GM19328 (cell line): ENCODE results near the gene FAM117B.
A peak's percentile ranks its signal among the peaks of the same experiment; 100 is the strongest.

ENCODE experiments used
- ATAC-seq: cut with Tn5 transposase; IDR thresholded peaks from one replicate; pipeline ENCODE4 v1.9.1; 2021; ENCODE audit warnings: mild to moderate bottlenecking, moderate library complexity; ENCODE audit not compliant: unreplicated experiment

The FAM117B gene

GRCh38 chr2:202634556-202635427 is at the start of gene FAM117B:
FAM117B (plus strand) TSS chr2:202634969; CDS start chr2:202635188, 219 bp downstream.
- peak; percentile 89 for ATAC-seq

- ATAC-seq, result no peak
Measured at GRCh38 chr2:202588647-202589581, 45.9 kb upstream of the FAM117B start.

GRCh38 chr2:202589582-202589949 is 45.2 kb upstream of the FAM117B start:
- no peak for ATAC-seq

GRCh38 chr2:202592566-202592965 is 42.2 kb upstream of the FAM117B start:
- ATAC-seq, result no peak

GRCh38 chr2:202599105-202599504 is 35.7 kb upstream of the FAM117B start:
- no peak for ATAC-seq

- ATAC-seq, result no peak
Measured at GRCh38 chr2:202599911-202600310, 34.9 kb upstream of the FAM117B start.

- no peak for ATAC-seq
Measured at GRCh38 chr2:202604699-202605098, 30.1 kb upstream of the FAM117B start.

GRCh38 chr2:202605174-202605573 is 29.6 kb upstream of the FAM117B start:
- no peak for ATAC-seq

GRCh38 chr2:202608142-202608852 is 26.5 kb upstream of the FAM117B start:
- no peak for ATAC-seq

GRCh38 chr2:202609381-202610145 is 25.2 kb upstream of the FAM117B start:
- ATAC-seq, result peak; percentile 84

- ATAC-seq, result no peak
Measured at GRCh38 chr2:202610380-202610779, 24.4 kb upstream of the FAM117B start.

GRCh38 chr2:202612145-202612544 is 22.6 kb upstream of the FAM117B start:
- no peak for ATAC-seq

- no peak for ATAC-seq
Measured at GRCh38 chr2:202613479-202613878, 21.3 kb upstream of the FAM117B start.

- ATAC-seq, result no peak
Measured at GRCh38 chr2:202624133-202624532, 10.6 kb upstream of the FAM117B start.

- no peak for ATAC-seq
Measured at GRCh38 chr2:202627042-202627441, 7.7 kb upstream of the FAM117B start.

- no peak for ATAC-seq
Measured at GRCh38 chr2:202628646-202629198, 6.0 kb upstream of the FAM117B start.

GRCh38 chr2:202632682-202633290 is 2.0 kb upstream of the FAM117B start:
- ATAC-seq, result no peak

- ATAC-seq, result no peak
Measured at GRCh38 chr2:202633470-202633869, 1.3 kb upstream of the FAM117B start.

GRCh38 chr2:202635428-202636212 is 851 bp downstream of the FAM117B start:
- peak; percentile 46 for ATAC-seq
